ENCODE results near the gene VPS35. TPM values are rescaled to one million over a fixed set of nuclear protein-coding genes. Genes with fewer than 3 reads are reported as not detected.

Gene VPS35
- total and polyA plus RNA-seq, 11 donors, result 16.7 to 118 (median 84.4) TPM

- ATAC-seq, result peak; percentile 90 to 93 (median 92)
- Histone ChIP-seq H3K27me3 (no peaks in the 10 kb centered on the region), H3K4me1 (peaks cover 0 to 53% (median 30%) of the 10 kb centered on the region in 12 donors), H3K36me3 (no peaks in the 10 kb centered on the region), H3K27ac (peak within 1 kb of the TSS; percentile 70 to 98 (median 92)), H3K4me3 (peak within 1 kb of the TSS; percentile 52 to 97 (median 87)), H3K9me3 (no peaks in the 10 kb centered on the region)
- intact Hi-C loops (cut with DNase I), result loop anchor here in 8 of 10 donors (5.0 to 10.0 kb wide), 8 partner anchors 55 to 205 kb away; partner anchors contain the start of genes MYLK3 (in 2 of the 8) and C16orf87 (in 1 of the 8)
- WGBS, 4 donors, result 0 to 1% (median 1%) methylated on average over 56 to 79 of the region's 79 CpGs
- TF ChIP-seq CTCF (IDR thresholded peaks at IDR 0.05) (peak in 6 of 12 donors; percentile 28 to 43 (median 30)), POLR2A (IDR thresholded peaks at IDR 0.05) (no peak)
- DNase-seq, result peak; percentile 97 to 99 (median 98)
These were observed 645 bp upstream of the VPS35 start, which contains the start of gene ORC6 for GRCh38 chr16:46689365-46690280. TSS of gene ORC6 (plus strand) at chr16:46689659. CDS start at chr16:46689706, 47 bp downstream.

- Histone ChIP-seq H3K36me3 (peaks cover 0 to under 1% (median 0%) of the 10 kb centered on the region in 9 donors), H3K27me3 (no peaks in the 10 kb centered on the region), H3K4me1 (peaks cover 0 to 65% (median 31%) of the 10 kb centered on the region in 12 donors), H3K27ac (peak overlapping the region; percentile 70 to 98 (median 92)), H3K4me3 (peak overlapping the region; percentile 52 to 97 (median 87)), H3K9me3 (no peaks in the 10 kb centered on the region)
- 3 to 8% (median 6%) methylated on average over 14 of the region's 14 CpGs for WGBS, 4 donors
- intact Hi-C loops (cut with DNase I), result loop anchor here in 6 of 10 donors (5.0 to 10.0 kb wide), 5 partner anchors 99 to 207 kb away; partner anchors contain the start of gene C16orf87 (in 1 of the 6)
- ATAC-seq, result no peak
- TF ChIP-seq POLR2A (IDR thresholded peaks at IDR 0.05) (no peak), CTCF (IDR thresholded peaks at IDR 0.05) (peak in 1 of 12 donors; percentile 14)
- DNase-seq, result peak in 3 of 5 donors; percentile 32 to 52 (median 34)
These were observed 801 bp downstream of the VPS35 start for GRCh38 chr16:46688101-46688653.

GRCh38 chr16:46687486-46687885, 1.5 kb downstream of the VPS35 start:
- peaks cover 0 to 68% (median 31%) of the 10 kb centered on the region in 12 donors for H3K4me1 ChIP-seq
- H3K27ac ChIP-seq, result peak overlapping the region in 1 of 12 donors; percentile 92
- WGBS, 4 donors, result 64 to 72% (median 67%) methylated on average over 9 of the region's 9 CpGs

More at GRCh38 chr16:46687486-46687885, 1.5 kb downstream of the VPS35 start:
- ATAC-seq, result no peak
- no peaks in the 10 kb centered on the region for H3K9me3 ChIP-seq
- intact Hi-C loops (cut with DNase I), result loop anchor here in 7 of 10 donors (2.0 to 10.0 kb wide), 7 partner anchors 100 to 285 kb away; partner anchors contain the start of genes C16orf87 (in 1 of the 7) and DNAJA2 (in 1 of the 7)
- no peak for DNase-seq
- no peaks in the 10 kb centered on the region for H3K27me3 ChIP-seq
- peaks cover 0 to 7% (median 3%) of the 10 kb centered on the region in 9 donors for H3K36me3 ChIP-seq
- peak overlapping the region in 9 of 12 donors; percentile 73 to 97 (median 89) for H3K4me3 ChIP-seq
- TF ChIP-seq POLR2A (IDR thresholded peaks at IDR 0.05), result no peak
- TF ChIP-seq CTCF (IDR thresholded peaks at IDR 0.05), result no peak

Data from heart left ventricle (tissue), 16 donors.